WI38 (cell line): ENCODE data around the gene BCKDHA.
A peak's percentile ranks its signal among the peaks of the same experiment; 100 is the strongest.
"Not testable (repeated sequence)": the region's sequence is repeated elsewhere in the genome, so short reads cannot be mapped to it uniquely, and the experiment has no call there.

Experiments used
- H3K4me3 ChIP-seq: 2 replicates; pipeline ENCODE4 v1.5.1; 2011; ENCODE audit warnings: low read depth, mild to moderate bottlenecking, control low read depth, low read length
- TF ChIP-seq, protein P1 (sequence below): IDR thresholded peaks from 2 replicates; pipeline ENCODE4 v1.5.1; 2012; ENCODE audit warnings: low read depth, mild to moderate bottlenecking, control low read depth, low read length

The BCKDHA gene

DNA sequence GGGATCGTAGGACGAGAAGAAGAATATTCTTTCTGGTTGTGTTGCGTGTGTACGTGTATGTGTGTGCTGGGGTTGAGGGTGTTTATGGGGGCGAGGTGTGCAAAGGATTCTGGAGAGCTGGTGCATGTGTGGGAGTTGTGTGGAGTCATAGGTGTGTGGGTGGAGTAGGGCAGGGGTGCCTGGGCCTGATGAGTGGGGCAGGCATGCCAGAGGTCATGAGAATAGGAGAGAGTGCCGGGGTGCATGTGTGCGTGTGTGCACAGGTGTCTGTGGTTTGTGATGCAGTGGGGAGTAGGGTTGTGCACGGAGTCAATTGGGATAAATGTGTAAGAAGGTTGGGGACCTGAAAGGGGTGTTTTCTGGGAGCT lies 20.6 kb upstream of the BCKDHA start:
- peak overlapping the region; percentile 65 for H3K4me3 ChIP-seq
- TF ChIP-seq, protein P1, sequence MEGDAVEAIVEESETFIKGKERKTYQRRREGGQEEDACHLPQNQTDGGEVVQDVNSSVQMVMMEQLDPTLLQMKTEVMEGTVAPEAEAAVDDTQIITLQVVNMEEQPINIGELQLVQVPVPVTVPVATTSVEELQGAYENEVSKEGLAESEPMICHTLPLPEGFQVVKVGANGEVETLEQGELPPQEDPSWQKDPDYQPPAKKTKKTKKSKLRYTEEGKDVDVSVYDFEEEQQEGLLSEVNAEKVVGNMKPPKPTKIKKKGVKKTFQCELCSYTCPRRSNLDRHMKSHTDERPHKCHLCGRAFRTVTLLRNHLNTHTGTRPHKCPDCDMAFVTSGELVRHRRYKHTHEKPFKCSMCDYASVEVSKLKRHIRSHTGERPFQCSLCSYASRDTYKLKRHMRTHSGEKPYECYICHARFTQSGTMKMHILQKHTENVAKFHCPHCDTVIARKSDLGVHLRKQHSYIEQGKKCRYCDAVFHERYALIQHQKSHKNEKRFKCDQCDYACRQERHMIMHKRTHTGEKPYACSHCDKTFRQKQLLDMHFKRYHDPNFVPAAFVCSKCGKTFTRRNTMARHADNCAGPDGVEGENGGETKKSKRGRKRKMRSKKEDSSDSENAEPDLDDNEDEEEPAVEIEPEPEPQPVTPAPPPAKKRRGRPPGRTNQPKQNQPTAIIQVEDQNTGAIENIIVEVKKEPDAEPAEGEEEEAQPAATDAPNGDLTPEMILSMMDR: no peak

DNA sequence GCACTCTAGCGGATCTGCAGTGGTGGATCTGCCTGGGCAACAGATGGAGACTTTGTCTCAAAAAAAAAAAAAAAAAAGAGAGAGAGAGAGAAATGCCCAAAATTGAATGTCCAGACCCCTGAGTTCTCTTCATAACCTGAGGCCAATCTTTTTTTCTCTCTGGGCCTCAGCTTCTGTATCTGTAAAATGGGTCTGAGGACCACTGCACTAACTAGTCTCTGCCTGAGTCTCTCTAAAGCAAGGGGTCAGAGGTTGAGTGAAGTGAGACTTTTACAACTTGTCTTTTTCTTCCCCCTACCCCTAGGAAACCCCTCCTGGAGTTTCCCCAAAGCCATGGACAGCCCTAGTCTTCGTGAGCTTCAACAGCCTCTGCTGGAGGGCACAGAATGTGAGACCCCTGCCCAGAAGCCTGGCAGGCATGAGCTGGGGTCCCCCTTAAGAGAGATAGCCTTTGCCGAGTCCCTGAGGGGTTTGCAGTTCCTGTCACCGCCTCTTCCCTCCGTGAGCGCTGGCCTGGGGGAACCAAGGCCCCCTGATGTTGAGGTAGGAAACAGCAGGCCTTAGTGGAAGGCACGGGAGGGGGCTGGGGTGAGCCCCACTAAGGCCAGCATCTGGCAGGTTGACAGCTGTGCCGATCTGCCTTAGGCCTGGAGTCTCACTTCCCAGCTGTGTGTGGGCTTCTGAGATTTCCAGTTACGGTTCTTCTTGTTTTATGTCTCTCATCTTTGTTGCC lies 19.5 kb upstream of the BCKDHA start:
- TF ChIP-seq, protein P1: no peak
- no peak overlapping the region for H3K4me3 ChIP-seq

DNA sequence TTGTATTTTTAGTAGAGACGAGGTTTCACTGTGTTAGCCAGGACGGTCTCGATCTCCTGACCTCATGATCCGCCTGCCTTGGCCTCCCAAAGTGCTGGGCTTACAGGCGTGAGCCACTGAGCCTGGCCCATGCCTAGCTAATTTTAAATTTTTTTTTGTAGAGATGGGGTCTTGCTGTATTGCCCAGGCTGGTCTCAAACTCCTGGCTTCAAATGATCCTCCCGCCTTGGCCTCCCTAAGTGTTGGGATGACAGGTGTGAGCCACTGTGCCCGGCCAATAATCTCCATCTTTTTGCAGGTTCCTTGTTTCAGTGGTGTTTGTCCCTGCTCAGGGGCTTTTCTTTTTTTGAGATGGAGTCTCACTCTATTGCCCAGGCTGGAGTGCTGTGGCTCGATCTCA lies 16.1 kb upstream of the BCKDHA start:
- H3K4me3 ChIP-seq: not testable (repeated sequence)

DNA sequence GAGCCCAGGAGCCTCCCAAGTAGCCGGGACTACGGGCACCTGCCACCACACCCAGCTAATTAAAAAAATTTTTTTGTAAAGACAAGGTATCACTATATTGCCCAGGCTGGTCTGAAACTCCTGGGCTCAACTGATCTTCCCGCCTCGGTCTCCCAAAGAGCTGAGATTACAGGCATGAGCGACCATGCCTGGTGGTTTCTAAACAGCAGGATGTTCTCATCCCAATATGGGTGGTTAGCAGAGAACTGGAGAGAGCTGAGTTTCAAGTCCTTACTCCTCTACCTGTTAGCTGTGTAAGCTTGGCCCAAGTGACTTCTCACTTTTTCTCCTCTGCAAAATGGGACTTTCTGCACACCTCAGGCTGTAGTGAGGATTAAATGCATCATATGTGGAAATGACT lies 13.3 kb upstream of the BCKDHA start:
- H3K4me3 ChIP-seq: no peak overlapping the region
- TF ChIP-seq, protein P1: no peak

DNA sequence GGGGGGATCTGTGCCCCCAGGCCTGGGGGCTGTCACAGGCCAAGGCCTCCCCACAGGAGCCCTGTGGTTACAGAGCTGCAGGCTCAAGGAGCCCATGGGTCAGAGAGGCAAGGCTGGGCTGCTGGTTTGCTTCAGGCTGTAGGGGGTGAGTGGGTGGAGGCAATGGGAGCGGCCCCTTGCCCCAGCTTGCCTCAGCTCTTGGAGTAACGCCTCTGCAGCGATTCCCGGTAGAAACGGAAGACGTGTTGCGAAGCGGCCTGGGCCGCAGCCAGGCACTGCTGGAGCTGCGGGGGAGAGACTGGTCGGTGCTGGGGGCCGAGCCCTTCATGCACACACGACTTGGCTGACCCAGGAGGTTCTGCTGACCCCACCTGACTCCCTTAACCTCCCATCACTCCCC lies 11.2 kb upstream of the BCKDHA start:
- TF ChIP-seq, protein P1: no peak
- no peak overlapping the region for H3K4me3 ChIP-seq

DNA sequence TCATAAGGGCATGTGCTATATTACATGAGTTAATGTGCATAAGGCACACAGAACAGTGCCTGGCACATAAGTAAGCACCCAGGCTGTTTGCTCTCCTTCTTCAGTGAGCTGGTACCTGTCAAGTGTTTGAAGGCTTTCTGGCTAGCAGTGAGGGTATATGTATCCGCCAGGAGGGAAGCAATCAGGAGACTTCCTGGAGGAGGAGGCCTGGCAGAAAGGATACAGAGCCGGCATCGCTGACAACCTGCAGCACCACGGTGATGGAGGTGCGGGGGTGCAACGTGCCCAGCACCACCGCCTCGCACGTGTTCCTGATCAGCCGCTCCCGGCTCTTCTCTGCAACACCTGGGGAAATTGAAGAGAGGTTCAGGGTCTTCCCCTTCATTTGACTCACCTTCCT lies 6.0 kb upstream of the BCKDHA start:
- TF ChIP-seq, protein P1: no peak

DNA sequence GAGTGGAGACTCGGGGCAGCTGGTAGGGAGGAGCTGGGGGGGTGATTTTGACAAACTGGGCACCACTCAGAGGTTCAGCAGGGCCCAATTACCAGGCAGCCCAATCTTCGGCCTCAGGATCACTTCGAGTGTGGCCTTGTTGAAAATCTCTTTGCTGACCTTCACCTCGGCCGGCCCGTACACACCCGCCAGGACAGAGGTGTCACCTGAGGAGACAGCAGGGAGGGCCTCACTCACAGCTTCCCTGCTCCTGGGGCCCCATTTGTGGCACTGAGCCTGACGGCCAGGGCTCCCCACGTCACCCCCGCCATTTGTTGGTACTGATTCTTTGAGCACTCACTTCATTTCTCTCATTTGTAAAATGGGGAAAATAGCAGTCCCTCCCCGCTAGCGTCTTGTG lies 4.8 kb upstream of the BCKDHA start:
- H3K4me3 ChIP-seq: no peak overlapping the region
- TF ChIP-seq, protein P1: no peak

More for the DNA sequence above, 6.0 kb upstream of the BCKDHA start:
- H3K4me3 ChIP-seq: no peak overlapping the region

DNA sequence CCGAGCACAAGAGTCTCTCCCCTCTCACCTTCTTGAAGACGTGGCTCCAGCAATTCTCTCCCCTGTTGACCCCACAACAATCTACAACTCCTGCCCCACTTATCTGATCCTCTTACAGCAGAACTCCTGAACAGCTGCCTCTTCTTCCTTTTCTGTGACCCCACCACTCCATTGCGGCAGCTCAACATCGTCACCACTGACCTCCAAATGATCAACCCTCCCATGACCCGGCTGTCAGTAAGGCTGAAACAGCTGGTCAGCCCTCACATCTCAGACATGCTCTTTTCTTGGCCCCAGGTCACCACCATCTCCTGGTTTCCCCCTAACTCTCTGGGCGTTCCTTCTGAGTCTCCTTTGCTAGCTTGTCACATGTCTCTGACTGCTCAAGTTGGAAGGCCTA lies 2.3 kb upstream of the BCKDHA start:
- H3K4me3 ChIP-seq: no peak overlapping the region
- TF ChIP-seq, protein P1: no peak
